Measurements from ENCODE around the gene ZNHIT2.
"Not testable (repeated sequence)": the region's sequence is repeated elsewhere in the genome, so short reads cannot be mapped to it uniquely, and the experiment has no call there.

Gene ZNHIT2

GRCh38 chr11:65124480-65125196, 7.1 kb upstream of the ZNHIT2 start:
- TF ChIP-seq CTCF (IDR thresholded peaks at IDR 0.05; ENCODE audit: low read depth, low read length) = no peak
- no peak overlapping the region for H3K4me3 ChIP-seq (ENCODE audit: low read depth, low read length)

GRCh38 chr11:65121865-65122696, 4.6 kb upstream of the ZNHIT2 start, which contains the start of the genes FAU and MRPL49:
Gene FAU (minus strand): TSS chr11:65122134. CDS start chr11:65121813, 321 bp downstream.
Gene MRPL49 (plus strand): TSS chr11:65122321. CDS start chr11:65122347, 26 bp downstream.
- no peak for TF ChIP-seq CTCF (IDR thresholded peaks at IDR 0.05; ENCODE audit: low read depth, low read length)
- H3K4me3 ChIP-seq (ENCODE audit: low read depth, low read length) = peak within 1 kb of the TSS; percentile 79

GRCh38 chr11:65121447-65121864, 4.0 kb upstream of the ZNHIT2 start:
- H3K4me3 ChIP-seq (ENCODE audit: low read depth, low read length) = peak overlapping the region; percentile 79
- no peak for TF ChIP-seq CTCF (IDR thresholded peaks at IDR 0.05; ENCODE audit: low read depth, low read length)

GRCh38 chr11:65120831-65121230, 3.3 kb upstream of the ZNHIT2 start:
- TF ChIP-seq CTCF (IDR thresholded peaks at IDR 0.05; ENCODE audit: low read depth, low read length) = no peak
- peak overlapping the region; percentile 79 for H3K4me3 ChIP-seq (ENCODE audit: low read depth, low read length)

- TF ChIP-seq CTCF (IDR thresholded peaks at IDR 0.05; ENCODE audit: low read depth, low read length) = no peak
- no peak overlapping the region for H3K4me3 ChIP-seq (ENCODE audit: low read depth, low read length)
Observed at GRCh38 chr11:65119670-65119995, 2.1 kb upstream of the ZNHIT2 start.

GRCh38 chr11:65118891-65119669, 1.6 kb upstream of the ZNHIT2 start:
- H3K4me3 ChIP-seq (ENCODE audit: low read depth, low read length) = not testable (repeated sequence)

- H3K4me3 ChIP-seq (ENCODE audit: low read depth, low read length) = no peak overlapping the region
- TF ChIP-seq CTCF (IDR thresholded peaks at IDR 0.05; ENCODE audit: low read depth, low read length) = no peak
Observed at GRCh38 chr11:65118097-65118837, 766 bp upstream of the ZNHIT2 start.

All from WI38 (cell line).